GM18867 (cell line): ENCODE results near the gene TLCD2.
"Not testable (repeated sequence)": the region's sequence is repeated elsewhere in the genome, so short reads cannot be mapped to it uniquely, and the experiment has no call there.

ENCODE experiments used
- ATAC-seq: cut with Tn5 transposase; IDR thresholded peaks from one replicate; pipeline ENCODE4 v1.9.1; 2021; ENCODE audit warnings: mild to moderate bottlenecking, moderate library complexity; ENCODE audit not compliant: unreplicated experiment

The TLCD2 gene, protein sequence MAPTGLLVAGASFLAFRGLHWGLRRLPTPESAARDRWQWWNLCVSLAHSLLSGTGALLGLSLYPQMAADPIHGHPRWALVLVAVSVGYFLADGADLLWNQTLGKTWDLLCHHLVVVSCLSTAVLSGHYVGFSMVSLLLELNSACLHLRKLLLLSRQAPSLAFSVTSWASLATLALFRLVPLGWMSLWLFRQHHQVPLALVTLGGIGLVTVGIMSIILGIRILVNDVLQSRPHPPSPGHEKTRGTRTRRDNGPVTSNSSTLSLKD

DNA sequence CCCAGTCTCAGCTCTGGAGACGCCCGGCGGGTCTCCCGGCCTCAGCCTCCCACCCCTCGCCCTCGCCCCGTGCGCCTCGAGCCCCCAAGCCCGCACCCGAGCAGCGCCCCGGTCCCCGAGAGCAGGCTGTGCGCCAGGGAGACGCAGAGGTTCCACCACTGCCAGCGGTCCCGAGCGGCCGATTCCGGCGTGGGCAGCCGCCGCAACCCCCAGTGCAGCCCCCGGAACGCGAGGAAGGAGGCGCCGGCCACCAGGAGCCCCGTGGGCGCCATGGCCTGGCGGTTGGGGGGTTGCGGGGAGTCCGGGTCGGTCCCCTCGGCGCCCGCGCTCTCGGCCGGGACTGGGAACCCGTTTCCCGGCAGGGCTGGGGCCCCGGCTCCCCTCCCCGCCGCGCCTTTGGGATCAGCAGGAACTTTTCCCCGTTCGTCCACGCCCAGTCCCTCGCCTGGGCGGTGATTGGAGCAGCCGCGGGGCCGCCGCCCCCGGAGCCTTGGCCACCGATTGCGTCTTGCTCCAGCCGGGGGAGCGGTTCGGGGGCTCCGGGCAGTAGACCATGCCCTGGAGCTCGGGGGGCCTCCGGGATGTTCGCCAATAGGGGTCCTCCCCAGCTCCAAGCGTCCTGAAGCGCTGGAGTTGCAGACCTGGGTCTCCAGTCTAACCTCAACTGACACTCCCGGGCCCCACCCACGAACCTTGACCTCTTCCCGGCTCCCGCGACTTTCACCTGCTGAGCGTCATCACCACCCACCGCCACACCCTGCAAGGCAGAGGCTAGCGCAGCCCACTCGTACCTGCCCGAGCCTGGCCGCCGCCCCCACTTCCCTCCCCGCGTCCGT is at the start of gene TLCD2:
Gene TLCD2, minus strand, starts transcription at position 407 of the 836 bp plus-strand sequence. Its CDS starts 135 bp downstream, at position 272.
- ATAC-seq = no peak

DNA sequence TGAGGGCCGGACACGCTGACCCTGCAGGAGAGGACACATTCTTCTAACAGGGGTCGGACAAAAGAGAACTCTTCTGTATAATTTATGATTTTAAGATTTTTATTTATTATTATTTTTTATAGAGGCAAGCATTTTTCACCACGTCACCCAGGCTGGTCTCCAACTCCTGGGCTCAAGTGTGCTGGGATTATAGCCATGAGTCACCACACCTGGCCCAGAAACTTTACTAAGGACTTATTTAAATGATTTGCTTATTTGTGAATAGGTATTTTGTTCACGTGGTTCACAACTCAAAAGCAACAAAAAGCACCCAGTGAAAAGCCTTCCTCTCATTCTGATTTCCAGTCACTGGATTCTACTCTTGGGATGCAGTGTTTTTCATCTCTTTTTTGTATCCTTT is 49.4 kb upstream of the TLCD2 start:
- ATAC-seq = no peak

DNA sequence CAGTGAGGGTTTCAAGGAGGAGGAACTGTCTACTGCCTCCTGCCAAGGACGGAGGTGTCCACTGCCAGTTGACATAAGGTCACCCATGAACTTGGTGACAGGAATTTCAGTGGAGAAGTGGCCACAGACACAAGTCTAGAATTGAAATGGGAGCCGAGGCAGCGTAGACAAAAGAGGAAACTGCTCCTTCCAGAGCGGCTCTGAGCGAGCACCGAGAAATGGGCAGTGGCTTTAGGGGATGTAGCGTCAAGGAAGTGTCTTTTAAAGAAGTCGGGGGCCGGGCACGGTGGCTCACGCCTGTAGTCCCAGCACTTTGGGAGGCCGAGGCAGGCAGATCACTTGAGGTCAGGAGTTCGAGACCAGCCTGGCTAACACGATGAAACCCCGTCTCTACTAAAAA is 48.6 kb upstream of the TLCD2 start:
- no peak for ATAC-seq

DNA sequence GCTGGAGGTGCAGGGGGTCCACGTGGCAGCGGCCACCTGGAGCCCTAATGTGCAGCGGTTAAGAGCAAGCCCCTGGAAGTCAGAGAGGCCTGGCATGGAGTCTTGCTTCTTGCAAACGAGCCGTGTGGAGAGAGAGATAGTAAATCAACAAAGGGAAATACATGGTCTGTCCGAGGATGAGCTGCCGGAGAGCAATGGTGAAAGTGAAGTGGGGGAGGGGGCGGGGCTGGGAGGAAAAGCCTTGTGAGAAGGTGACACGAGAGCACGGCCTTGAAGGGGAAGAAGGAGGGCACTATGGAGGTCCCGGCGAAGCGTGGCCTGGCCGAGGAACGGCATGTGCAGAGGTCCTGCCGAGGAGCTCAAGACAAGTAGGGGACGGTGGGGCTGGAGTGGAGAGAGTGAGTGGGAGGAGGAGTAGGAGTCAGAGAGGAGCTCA is 45.7 kb upstream of the TLCD2 start:
- ATAC-seq = no peak

DNA sequence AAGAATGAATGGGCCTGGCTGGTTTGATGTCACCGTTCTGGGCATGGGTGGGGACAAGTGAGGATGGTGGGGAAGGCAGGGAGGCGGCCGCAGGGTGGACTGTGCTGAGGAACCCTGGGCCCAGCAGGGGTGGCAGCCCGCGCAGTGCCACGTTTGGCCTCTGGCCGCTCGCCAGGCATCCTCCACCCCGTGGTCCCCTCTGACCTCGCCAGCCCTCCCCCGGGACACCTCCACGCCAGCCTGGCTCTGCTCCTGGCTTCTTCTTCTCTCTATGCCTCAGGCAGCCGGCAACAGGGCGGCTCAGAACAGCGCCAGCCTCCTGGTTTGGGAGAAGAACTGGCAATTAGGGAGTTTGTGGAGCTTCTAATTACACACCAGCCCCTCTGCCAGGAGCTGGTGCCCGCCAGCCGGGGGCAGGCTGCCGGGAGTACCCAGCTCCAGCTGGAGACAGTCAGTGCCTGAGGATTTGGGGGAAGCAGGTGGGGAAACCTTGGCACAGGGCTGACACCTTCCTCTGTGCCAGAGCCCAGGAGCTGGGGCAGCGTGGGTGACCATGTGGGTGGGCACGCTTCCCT is 45.2 kb upstream of the TLCD2 start:
- no peak for ATAC-seq

DNA sequence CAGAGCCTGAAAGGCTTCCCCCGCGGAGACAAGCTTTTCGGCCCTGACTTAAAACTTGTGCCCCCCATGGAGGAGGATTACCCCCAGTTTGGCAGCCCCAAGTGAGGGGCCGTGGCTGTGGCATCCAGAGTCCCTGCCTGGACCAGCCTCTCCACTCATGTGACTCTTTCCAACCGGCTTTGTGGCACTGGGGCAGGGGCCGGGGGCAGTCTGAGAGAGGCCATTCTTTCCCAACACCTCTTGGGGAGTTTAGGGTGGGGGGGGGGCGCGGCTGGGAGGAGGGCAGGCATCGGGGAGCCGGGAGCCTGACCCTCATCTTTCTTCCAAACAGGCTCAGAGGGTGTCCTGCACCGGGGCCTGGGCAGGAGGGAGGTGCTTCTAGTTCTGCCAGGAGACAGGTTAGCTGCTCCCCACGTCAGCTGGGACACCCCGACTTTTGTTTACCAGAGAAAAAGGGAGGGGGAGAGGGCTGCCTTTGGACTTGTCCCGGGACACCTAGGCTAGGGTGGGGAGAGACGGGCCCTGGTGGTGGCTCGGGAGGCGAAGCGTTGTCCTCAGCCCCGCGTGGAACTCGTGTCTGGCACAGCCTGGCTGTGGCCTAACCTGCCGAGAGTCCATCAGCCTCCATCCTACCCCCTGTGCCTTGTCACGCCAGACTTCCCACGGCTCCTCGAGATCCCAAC is 44.4 kb upstream of the TLCD2 start:
- no peak for ATAC-seq

DNA sequence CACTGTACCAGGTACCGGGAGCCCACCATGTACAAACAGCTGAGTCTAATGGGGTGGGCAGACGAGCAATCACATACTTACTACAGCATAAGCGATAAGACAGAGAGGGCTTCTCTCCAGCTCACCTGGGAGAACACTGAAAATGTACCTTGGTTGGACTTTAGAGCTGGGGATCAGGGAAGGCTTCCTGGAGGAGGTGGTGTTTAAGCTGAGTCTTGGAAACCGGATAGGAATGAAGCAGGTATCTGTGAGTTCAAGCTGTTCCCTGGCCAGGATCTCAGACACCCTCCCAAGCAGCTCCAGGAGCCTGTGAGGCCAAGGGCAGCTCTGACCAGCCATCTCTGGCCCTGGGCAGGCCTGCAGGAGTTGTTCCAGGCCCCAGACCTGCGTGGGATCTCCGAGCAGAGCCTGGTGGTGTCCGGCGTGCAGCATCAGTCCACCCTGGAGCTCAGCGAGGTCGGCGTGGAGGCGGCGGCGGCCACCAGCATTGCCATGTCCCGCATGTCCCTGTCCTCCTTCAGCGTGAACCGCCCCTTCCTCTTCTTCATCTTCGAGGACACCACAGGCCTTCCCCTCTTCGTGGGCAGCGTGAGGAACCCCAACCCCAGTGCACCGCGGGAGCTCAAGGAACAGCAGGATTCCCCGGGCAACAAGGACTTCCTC is 43.7 kb upstream of the TLCD2 start:
- no peak for ATAC-seq

DNA sequence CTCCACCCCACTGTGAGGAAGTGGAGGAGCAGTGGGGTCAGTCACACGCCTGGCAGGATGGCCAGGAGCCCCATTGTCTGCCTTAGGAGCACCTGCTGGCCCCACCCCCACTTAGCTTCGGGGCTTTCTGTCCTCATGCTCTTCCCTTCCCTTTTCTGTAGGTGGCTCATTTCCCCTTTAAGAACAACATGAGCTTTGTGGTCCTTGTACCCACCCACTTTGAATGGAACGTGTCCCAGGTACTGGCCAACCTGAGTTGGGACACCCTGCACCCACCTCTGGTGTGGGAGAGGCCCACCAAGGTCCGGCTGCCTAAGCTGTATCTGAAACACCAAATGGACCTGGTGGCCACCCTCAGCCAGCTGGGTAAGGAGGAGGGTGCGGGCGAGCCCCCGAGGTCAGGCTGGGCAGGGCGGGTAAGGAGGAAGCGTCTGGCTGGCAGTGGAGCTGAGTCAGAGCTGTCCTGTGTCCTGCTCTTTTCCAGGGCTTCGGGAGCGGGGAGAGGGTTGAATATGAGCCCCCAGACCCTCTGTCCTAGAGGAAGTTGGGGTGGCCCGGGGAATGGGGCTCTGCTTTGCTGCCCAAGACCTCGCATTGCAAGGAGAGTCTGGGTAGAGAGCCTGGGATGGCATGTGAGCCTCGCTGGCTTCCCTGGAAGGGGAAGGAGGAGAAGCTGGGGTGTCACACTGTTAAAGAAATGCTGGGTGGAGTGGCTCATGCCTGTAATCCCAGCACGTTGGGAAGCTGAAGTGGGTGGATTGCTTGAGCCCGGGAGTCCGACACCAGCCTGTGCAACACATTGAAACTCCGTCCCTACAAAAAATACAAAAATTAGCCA is 42.5 kb upstream of the TLCD2 start:
- ATAC-seq = no peak

DNA sequence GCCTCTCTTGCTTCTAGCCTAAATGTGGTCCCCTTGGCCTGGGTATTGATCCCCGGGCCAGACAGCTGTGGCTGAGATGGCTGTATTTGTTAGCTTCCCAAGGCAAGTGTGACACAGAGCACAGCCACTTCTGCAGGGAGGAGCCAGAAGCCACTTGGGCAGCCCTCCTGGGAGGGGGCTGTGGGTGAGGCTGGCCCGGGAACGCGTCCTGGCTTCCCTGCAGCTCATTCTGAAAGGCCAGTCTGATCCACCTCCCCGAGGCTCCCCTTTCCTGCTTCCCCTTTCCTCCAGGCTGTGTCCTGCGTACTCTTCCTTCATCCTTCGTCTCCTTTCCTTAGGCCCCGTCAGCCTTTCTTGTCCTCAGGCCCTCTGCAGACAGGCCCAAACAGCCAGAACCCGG is 40.5 kb upstream of the TLCD2 start:
- no peak for ATAC-seq

DNA sequence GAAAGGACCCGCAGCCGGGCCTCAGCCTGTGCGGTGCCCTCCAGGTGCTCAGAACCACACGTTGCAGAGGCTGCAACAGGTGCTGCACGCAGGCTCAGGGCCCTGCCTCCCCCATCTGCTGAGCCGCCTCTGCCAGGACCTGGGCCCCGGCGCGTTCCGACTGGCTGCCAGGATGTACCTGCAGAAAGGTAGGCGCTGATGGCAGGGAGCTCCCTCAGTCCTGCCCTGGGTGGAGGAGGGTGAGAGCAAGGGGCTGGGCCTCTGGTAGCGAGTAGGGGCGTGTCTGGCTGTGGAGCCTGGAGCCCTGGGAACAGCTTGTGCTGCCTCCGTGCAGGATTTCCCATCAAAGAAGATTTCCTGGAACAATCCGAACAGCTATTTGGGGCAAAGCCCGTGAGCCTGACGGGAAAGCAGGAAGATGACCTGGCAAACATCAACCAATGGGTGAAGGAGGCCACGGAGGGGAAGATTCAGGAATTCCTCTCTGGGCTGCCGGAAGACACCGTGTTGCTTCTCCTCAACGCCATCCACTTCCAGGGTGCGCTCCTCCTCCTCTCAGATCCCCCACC is 36.9 kb upstream of the TLCD2 start:
- no peak for ATAC-seq

DNA sequence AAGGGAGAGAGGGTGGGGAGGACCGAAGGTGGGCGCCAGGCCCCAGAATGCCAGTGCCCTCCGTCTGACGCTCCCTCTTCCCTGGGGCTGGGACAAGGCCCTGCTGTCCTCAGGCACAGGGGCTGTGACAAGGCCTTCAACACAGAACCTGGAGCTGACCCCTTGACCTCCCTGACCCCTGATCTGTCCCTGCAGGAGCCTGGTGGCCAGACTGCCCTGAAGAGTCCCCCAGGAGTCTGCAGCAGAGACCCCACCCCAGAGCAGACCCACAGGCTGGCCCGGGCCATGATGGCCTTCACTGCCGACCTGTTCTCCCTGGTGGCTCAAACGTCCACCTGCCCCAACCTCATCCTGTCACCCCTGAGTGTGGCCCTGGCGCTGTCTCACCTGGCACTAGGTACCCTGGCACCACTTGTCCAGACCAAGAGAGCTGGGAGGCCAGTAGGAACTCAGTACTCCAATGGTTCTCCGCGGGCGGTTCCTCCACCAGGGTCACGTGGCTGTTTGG is 35.4 kb upstream of the TLCD2 start:
- ATAC-seq = no peak

DNA sequence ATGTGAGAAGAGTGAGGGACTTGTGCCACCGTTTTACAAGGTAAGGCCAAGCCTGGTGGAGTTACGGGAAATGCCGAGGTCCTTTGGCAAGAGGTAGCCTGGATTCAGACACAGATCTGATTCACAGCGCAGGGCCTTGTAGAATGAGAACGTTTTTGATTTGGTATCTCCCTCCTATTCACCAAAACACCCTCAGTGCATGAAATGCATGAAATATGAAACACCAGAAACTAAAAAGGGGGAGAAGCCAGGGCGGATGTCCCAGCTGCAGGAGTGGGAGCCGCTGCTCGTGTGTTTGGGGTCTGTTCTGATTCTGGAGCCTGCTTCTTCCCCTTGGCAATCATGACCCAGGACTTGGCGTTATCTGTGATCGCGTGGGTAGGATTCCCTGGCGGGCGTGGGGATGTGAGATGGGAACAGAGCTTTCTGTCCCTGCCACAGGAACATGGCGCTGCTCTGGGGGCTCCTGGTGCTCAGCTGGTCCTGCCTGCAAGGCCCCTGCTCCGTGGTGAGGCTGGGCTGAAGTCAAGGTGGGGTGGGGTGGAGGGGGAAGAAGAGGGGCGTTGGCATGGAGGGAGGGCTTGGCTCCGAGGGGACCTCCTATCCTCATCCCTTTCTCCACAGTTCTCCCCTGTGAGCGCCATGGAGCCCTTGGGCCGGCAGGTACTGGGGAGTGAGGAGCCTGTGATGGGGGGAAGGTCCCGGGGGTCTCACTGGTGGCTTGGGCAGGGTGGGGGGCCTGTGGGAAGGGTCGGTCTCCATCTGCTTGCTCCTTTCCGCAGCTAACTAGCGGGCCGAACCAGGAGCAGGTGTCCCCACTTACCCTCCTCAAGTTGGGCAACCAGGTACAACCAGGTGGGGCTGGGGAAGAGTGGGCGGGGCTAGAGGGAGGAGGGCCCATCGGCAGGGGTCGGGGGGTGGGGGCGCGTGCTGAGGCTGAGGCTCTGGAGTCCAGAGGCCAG is 34.7 kb upstream of the TLCD2 start:
- ATAC-seq = no peak

DNA sequence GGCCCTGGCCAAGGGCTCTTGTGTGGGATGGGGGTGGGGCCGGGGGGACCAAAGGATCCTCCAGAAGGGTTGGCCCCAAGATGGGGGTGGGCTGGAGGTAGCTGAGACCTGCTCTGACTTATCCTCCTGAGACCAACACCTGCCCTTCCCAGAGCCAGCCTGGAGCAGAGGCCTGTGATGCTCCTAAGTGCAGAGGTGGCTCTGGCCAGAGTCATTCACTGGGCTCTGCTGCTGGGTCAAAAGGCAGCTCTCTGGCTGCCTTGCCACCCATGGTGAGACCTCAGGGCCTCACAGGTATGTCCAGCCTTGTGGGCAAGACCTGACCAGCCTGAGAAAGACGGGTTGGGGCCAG is 32.9 kb upstream of the TLCD2 start:
- no peak for ATAC-seq

DNA sequence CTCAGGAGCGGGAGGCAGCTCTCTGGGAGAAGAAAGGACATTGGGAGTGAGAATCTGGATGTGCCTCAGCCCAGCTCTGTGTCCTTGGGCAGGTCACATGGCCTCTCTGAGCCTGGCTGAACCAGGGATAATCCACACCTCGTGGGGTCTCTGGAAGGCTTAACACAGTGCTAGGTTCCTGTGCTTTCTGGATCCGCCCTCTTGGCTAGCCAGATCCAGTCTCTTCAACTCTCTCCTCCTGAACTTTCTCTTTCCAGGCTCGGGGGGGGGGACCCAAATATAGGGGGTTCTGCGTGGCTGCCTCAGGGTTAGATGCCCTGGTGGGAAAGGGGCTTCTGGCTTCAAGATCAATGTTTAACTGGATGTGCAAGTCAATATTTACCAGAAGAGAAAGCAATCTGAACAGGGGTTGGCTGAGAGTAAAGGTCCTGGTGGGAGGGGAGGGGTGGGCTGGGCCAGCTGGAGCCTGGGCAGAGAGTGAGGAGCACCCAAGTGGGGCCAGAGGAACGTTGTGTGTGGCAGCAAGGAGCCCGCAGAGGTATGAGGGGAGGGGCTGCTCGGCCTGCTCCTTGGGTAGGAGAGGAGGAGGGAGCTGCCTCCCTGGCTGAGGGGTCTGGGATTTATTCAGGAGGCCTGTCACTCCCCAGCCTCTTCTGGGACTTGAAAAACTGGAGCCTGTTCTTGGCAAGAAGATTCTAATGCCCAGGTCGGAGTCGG is 32.4 kb upstream of the TLCD2 start, which contains the start of gene SERPINF2:
Gene SERPINF2, plus strand, starts transcription at position 501 of the 717 bp plus-strand sequence. CDS start 2,125 bp downstream, outside the sequence.
- ATAC-seq = no peak

DNA sequence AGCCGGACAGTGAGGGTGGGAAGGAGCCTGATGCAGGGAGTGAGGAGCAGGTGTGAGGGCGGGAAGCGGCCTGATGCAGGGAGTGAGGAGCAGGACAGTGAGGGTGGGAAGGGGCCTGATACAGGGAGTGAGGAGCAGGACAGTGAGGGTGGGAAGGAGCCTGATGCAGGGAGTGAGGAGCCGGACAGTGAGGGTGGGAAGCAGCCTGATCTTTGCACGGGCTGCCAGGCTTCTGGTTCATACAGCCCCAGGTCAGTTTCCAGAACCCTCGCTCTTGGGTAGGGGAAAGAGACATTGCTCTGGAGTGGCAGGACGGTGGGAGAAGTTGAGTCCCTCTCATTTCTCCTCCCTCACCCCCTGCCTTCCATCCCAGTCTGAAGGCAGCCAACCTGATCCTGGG is 31.7 kb upstream of the TLCD2 start:
- ATAC-seq = not testable (repeated sequence)

DNA sequence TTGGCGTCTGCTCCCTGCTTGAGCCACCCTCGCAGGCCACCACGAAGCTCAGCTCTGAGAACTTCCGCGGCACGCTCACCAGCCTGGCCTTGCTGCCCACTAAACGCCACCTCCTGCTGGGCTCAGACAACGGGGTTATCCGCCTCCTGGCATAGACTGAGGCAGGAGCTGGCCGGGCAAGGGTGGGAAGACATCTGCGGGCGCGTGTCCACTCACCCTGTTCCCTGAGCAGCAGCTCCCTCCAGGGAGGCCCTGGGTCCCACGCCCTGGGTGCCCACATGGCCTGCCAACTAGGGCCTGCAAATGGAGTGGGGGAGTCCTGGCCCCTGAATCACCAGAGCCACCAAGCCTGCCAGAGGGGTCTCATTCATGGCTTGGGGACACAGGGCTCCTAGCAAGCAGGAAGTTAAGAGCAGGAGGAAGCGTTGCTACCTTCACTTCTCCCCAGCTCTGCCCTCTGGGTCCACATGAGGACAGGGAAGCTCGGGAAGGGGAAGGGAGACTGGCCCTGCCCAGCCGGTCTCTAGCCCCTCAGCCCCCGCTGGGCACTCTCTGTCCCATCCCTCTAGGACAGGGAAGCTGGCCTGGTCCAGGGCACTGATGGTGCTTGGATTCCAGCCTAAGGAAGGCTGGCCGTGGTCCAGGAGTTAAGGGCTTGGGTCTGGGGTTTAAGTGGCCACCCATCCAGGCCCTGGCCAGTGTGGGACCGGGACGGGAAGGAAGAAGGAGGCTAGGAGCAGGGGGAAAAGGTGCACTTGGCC is 27.5 kb upstream of the TLCD2 start:
- no peak for ATAC-seq
